Hepatocyte (in vitro differentiated cells): ENCODE data around the gene TSEN2.

Experiments used
- CTCF ChIP-seq: fragments of 200-600 bp; sonication (generic); IDR thresholded peaks from 2 replicates; pipeline ENCODE4 v1.5.1; 2016; ENCODE audit warnings: antibody characterized with exemption, mild to moderate bottlenecking; ENCODE audit not compliant: poor library complexity
- EZH2 ChIP-seq: fragments of 200-600 bp; sonication (generic); IDR thresholded peaks from 2 replicates; pipeline ENCODE4 v1.6.1; 2016; ENCODE audit warnings: antibody characterized with exemption, mild to moderate bottlenecking, borderline replicate concordance
- EZH2phosphoT487 ChIP-seq: fragments of 200-600 bp; sonication (generic); IDR thresholded peaks from one replicate; pipeline ENCODE4 v1.6.1; 2018; ENCODE audit warnings: antibody characterized with exemption, mild to moderate bottlenecking, low read depth, moderate library complexity; ENCODE audit not compliant: unreplicated experiment, severe bottlenecking

GRCh38 chr3:12437221-12437605, 47.1 kb upstream of the TSEN2 start:
- TF ChIP-seq CTCF: no peak
- TF ChIP-seq EZH2: no peak
- TF ChIP-seq EZH2phosphoT487: no peak
